Aorta (tissue), 5 donors: ENCODE results near the gene CCDC110. TPM values are rescaled to one million over a fixed set of nuclear protein-coding genes. Genes with fewer than 3 reads are reported as not detected.

Source experiments
- ATAC-seq: fragments of 200-7000 bp; cut with Tn5 transposase; one replicate; pipeline ENCODE4 v1.9.1; 2022; ENCODE audit warnings: moderate library complexity; ENCODE audit not compliant: low FRiP score
- DNase-seq, 2 donors: peaks; one replicate each; pipeline ENCODE4 v3.0.0-alpha.2; 2020
- H3K27ac ChIP-seq, 2 donors: one replicate each; pipeline ENCODE4 v1.5.1; 2013; ENCODE audit warnings: low read length in 2 of 2, mild to moderate bottlenecking in 2 of 2, moderate library complexity in 2 of 2, control low read depth in 1 of 2, inconsistent platforms in 1 of 2, low read depth in 1 of 2
- H3K27me3 ChIP-seq, 2 donors: one replicate each; pipeline ENCODE4 v1.6.1; 2013; ENCODE audit warnings: control low read depth in 1 of 2, low read length in 1 of 2, mild to moderate bottlenecking in 1 of 2, moderate library complexity in 1 of 2; ENCODE audit not compliant: insufficient read depth in 2 of 2, control insufficient read depth in 1 of 2
- H3K36me3 ChIP-seq, 2 donors: one replicate each; pipeline ENCODE4 v1.6.1; 2013; ENCODE audit warnings: control low read depth in 1 of 2, low read length in 1 of 2, mild to moderate bottlenecking in 1 of 2; ENCODE audit not compliant: insufficient read depth in 2 of 2, control insufficient read depth in 1 of 2
- H3K4me1 ChIP-seq, 2 donors: one replicate each; pipeline ENCODE4 v1.6.1; 2013; ENCODE audit warnings: low read length in 2 of 2, control low read depth in 1 of 2, mild to moderate bottlenecking in 1 of 2, moderate library complexity in 1 of 2; ENCODE audit not compliant: insufficient read depth in 2 of 2, control insufficient read depth in 1 of 2
- H3K4me3 ChIP-seq, 2 donors: one replicate each; pipeline ENCODE4 v1.5.1; 2013; ENCODE audit warnings: low read length in 2 of 2, control low read depth in 1 of 2, mild to moderate bottlenecking in 1 of 2
- H3K9me3 ChIP-seq: one replicate; pipeline ENCODE4 v1.6.1; 2013; ENCODE audit warnings: mild to moderate bottlenecking, low read length; ENCODE audit not compliant: control insufficient read depth
- WGBS, 2 donors: extraction: QIAGEN DNeasy Blood & Tissue Kit; methylation state at CpG; one replicate each; pipeline ENCODE4 v1.1.7; 2013; 5-methylcytosine and 5-hydroxymethylcytosine counted together
- intact Hi-C, 2 donors: fragments of 100-400 bp; cut with DNase I; formaldehyde crosslinking; loops; one replicate each; pipeline versions ENCODE4 v1.14.2 to v1.15.0; 2022
- polyA plus RNA-seq, 2 donors: library from polyadenylated mRNA; stranded (reverse); fragments of 200-250 nt; gene quantifications; one replicate each; pipeline ENCODE4 v1.2.3, GENCODE V29; 2013
- total RNA-seq, 2 donors: library from RNA; stranded (reverse); fragmentation: NEBNext Ultra II Directional; extraction: Animal tissue kit (Norgen Biotek cat#: 25700); gene quantifications; one replicate each; pipeline ENCODE4 v1.2.1, GENCODE V29; 2021
- donor health status: healthy with polysubstance abuse.
- donor health status: Bipolar disorder and iron deficiency.
- donor health status: DM: no; HTN: no; CAD: no.
- donor health status: DM: no; HTN: no; CAD: no.
- donor health status: DM: yes; HTN: yes; CAD: no.

The CCDC110 gene
- total and polyA plus RNA-seq, 4 donors = 1.5 to 5.3 (median 3.4) TPM

DNA sequence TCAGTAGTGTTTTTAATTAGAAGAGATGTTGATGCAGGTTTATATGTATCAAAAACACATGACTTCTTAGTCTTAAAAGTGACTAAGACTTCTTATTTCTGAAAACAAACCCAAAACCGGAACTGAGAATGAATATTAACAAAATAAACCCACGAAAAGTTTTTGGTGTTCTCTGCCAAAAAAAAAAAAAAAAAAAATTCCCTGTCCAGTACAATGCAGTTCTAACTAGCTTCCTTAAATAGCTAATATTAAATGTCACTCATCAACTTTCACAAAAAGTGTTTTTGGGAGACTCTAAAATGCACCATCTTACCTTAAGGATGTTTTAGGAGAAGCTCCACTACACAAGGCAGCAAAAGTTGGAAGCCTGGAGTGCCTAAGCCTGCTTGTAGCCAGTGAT, 72.9 kb downstream of the CCDC110 start:
- intact Hi-C loops = loop anchor here (5.0 to 10.0 kb wide), 3 partner anchors 41 to 204 kb away; partner anchors contain the start of genes CFAP97 (in 1 of the 2) and SNX25 (in 1 of the 2)
- no peaks in the 10 kb centered on the region for H3K27me3 ChIP-seq
- H3K36me3 ChIP-seq = peaks cover 0 to 2% of the 10 kb centered on the region in 2 donors
- H3K27ac ChIP-seq = peak overlapping the region; percentile 54 to 86
- no peaks in the 10 kb centered on the region for H3K9me3 ChIP-seq
- DNase-seq (no peak), ATAC-seq (no peak)
- H3K4me3 ChIP-seq = peak overlapping the region; percentile 52 to 80
- WGBS, 2 donors = 0 to 4% methylated on average over 2 of the region's 2 CpGs
- peaks cover 0 to 2% of the 10 kb centered on the region in 2 donors for H3K4me1 ChIP-seq

GRCh38 chr4:185396724-185397385, 74.7 kb downstream of the CCDC110 start, which contains the start of gene ANKRD37:
ANKRD37 (plus strand) TSS chr4:185396841; CDS start chr4:185396924, 83 bp downstream.
- H3K27ac ChIP-seq = peak within 1 kb of the TSS; percentile 89 to 98
- H3K4me1 ChIP-seq = no peaks in the 10 kb centered on the region
- H3K36me3 ChIP-seq = peaks cover 0 to 1% of the 10 kb centered on the region in 2 donors
- no peaks in the 10 kb centered on the region for H3K27me3 ChIP-seq
- peak; percentile 66 to 81 for DNase-seq
- no peaks in the 10 kb centered on the region for H3K9me3 ChIP-seq
- intact Hi-C loops = loop anchor here (2.0 to 10.0 kb wide), 6 partner anchors 38 to 205 kb away; partner anchors contain the start of genes CFAP97 (in 1 of the 2), PDLIM3 (in 1 of the 2) and SNX25 (in 1 of the 2)
- 1 to 2% methylated on average over 38 of the region's 38 CpGs for WGBS, 2 donors
- peak within 1 kb of the TSS; percentile 71 to 76 for H3K4me3 ChIP-seq
- peak; percentile 12 for ATAC-seq

GRCh38 chr4:185395956-185396723, 75.4 kb downstream of the CCDC110 start:
- whole genome bisulfite sequencing, 2 donors = 0 to 1% methylated on average over 83 to 98 of the region's 98 CpGs
- Histone ChIP-seq H3K4me1 (no peaks in the 10 kb centered on the region), H3K27me3 (no peaks in the 10 kb centered on the region), H3K27ac (peak overlapping the region; percentile 89 to 98), H3K4me3 (peak overlapping the region; percentile 71 to 76), H3K36me3 (no peaks in the 10 kb centered on the region), H3K9me3 (no peaks in the 10 kb centered on the region)
- ATAC-seq = peak; percentile 98
- DNase-seq = peak; percentile 98
- intact Hi-C loops = loop anchor here (2.0 to 10.0 kb wide), 6 partner anchors 37 to 206 kb away; partner anchors contain the start of genes CFAP97 (in 1 of the 2), PDLIM3 (in 1 of the 2) and SNX25 (in 1 of the 2)

DNA sequence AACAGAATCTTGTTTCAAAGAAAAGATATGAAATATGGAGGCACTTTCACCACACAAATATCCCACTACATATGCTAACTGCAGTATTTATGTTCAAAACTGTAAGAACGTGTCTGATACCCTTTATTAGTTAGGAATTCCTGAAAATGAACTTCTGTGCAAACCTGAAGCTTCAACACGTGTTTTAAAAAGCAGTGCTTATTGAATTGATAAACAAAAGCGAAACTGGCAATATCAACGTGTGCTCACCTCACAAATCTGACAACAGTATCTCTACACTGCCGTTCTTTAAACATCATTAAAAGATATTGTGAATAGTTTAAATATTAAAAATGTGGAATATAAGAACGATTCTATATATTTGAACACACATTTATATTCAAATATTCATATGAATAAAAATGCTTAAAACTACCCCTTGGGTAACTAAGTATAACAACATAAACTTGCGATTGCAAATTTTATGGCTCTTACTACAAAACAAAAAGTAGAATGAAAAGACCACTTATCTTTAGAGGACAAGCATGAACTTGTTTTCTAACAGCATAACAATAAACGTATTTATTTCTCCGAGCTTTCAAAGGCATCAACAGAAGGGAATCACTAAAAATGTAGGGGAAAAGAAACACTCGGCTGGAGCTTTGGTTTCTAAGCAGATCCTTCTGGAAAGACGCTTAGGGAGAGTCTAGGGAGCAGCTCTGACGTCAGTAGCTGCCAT, 76.1 kb downstream of the CCDC110 start, which contains the start of gene LRP2BP:
Gene LRP2BP, minus strand, starts transcription at position 687 of the 718 bp plus-strand sequence. CDS start 17,738 bp downstream, outside the sequence.
- Histone ChIP-seq H3K36me3 (no peaks in the 10 kb centered on the region), H3K27me3 (no peaks in the 10 kb centered on the region), H3K4me3 (peak within 1 kb of the TSS; percentile 71 to 76), H3K4me1 (no peaks in the 10 kb centered on the region), H3K27ac (peak within 1 kb of the TSS; percentile 89 to 98), H3K9me3 (no peaks in the 10 kb centered on the region)
- ATAC-seq (no peak), DNase-seq (no peak)
- intact Hi-C loops = loop anchor here (5.0 to 10.0 kb wide), 3 partner anchors 38 to 207 kb away; partner anchors contain the start of genes CFAP97 (in 1 of the 2) and SNX25 (in 1 of the 2)
- 2 to 5% methylated on average over 12 of the region's 12 CpGs for WGBS, 2 donors

Other genes starting within 250 kb of the CCDC110 start
- gene LRP2BP, start 75.8 kb downstream of the CCDC110 start, total RNA-seq = 1 to 10 TPM; 1.8 to 2.8 TPM
- gene LRP2BP, start 75.8 kb downstream of the CCDC110 start, polyA plus RNA-seq = 1 to 10 TPM; 1.1 to 3.4 TPM
- gene ANKRD37, start 74.9 kb downstream of the CCDC110 start, total RNA-seq = 10 to 100 TPM; 22.2 to 38.6 TPM
- gene ANKRD37, start 74.9 kb downstream of the CCDC110 start, polyA plus RNA-seq = 10 to 100 TPM; 18.9 to 40.5 TPM
- 10 to 100 TPM; 29.5 to 36.1 TPM for gene UFSP2, start 45.8 kb downstream of the CCDC110 start, total RNA-seq
- 10 to 100 TPM; 41.3 to 46.5 TPM for gene UFSP2, start 45.8 kb downstream of the CCDC110 start, polyA plus RNA-seq
- gene PDLIM3, start 63.8 kb upstream of the CCDC110 start, total RNA-seq = 100 to 1,000 TPM; 411 to 805 TPM
- gene PDLIM3, start 63.8 kb upstream of the CCDC110 start, polyA plus RNA-seq = 100 to 1,000 TPM; 299 to 481 TPM